HEK293 (cell line): Measurements from ENCODE around the gene RBPJ.

Source experiments
- CTCF ChIA-PET: fragments of 350-600 bp; formaldehyde crosslinking; extraction: SDS; loops from one replicate; lab custom pipeline; 2021; ENCODE audit warnings: antibody characterized with exemption; lab: Yijun Ruan, JAX
- POLR2A ChIA-PET: fragments of 300-600 bp; formaldehyde crosslinking; extraction: SDS; loops from one replicate; lab custom pipeline; 2020; ENCODE audit warnings: antibody characterized with exemption, inconsistent platforms; lab: Yijun Ruan, JAX
- H3K27ac ChIP-seq: fragments of 200-500 bp; sonication (Bioruptor generic); 2 replicates; pipeline ENCODE4 v1.5.1; 2014; ENCODE audit warnings: low read depth, low read length, control low read depth, inconsistent platforms; ENCODE audit errors: extremely low read depth
- H3K36me3 ChIP-seq, 2 experiments: fragments of 200-500 bp in 1 of 2; sonication (Bioruptor generic) in 1 of 2; 1 replicate in 1 of 2; 2 replicates in 1 of 2; pipeline ENCODE4 v1.5.1; 2014 to 2017; ENCODE audit warnings: inconsistent platforms in 2 of 2, low read length in 2 of 2; ENCODE audit not compliant: control insufficient read depth in 2 of 2, insufficient read depth in 1 of 2
- H3K4me1 ChIP-seq: fragments of 200-500 bp; sonication (Bioruptor generic); 2 replicates; pipeline ENCODE4 v1.5.1; 2014; ENCODE audit warnings: mild to moderate bottlenecking, low read length, inconsistent platforms; ENCODE audit not compliant: control insufficient read depth, insufficient read depth
- H3K4me3 ChIP-seq: 2 replicates; pipeline ENCODE4 v1.5.1; 2011; ENCODE audit warnings: low read depth, mild to moderate bottlenecking, control low read depth, low read length, moderate library complexity
- H3K9me3 ChIP-seq: fragments of 200-500 bp; sonication (Bioruptor generic); 2 replicates; pipeline ENCODE4 v1.5.1; 2014; ENCODE audit warnings: low read depth, low read length, inconsistent platforms; ENCODE audit not compliant: control insufficient read depth, insufficient read depth
- BCL11B ChIP-seq: fragments of 450-650 bp; formaldehyde crosslinking; IDR thresholded peaks from 2 replicates; pipeline ENCODE4 v1.5.1; 2016; ENCODE audit warnings: low read depth, missing biosample characterization, missing genetic modification characterization
- KLF9 ChIP-seq: fragments of 450-650 bp; formaldehyde crosslinking; IDR thresholded peaks from 2 replicates; pipeline ENCODE4 v1.5.1; 2016; ENCODE audit warnings: missing biosample characterization, missing genetic modification characterization, low read depth
- MZF1 ChIP-seq: fragments of 450-650 bp; formaldehyde crosslinking; IDR thresholded peaks from 2 replicates; pipeline ENCODE4 v1.5.1; 2017; ENCODE audit warnings: missing biosample characterization, missing genetic modification characterization, borderline replicate concordance
- WT1 ChIP-seq: fragments of 450-650 bp; formaldehyde crosslinking; IDR thresholded peaks from 2 replicates; pipeline ENCODE4 v1.5.1; 2016; ENCODE audit warnings: missing biosample characterization, missing genetic modification characterization
- ZBTB17 ChIP-seq: fragments of 450-650 bp; formaldehyde crosslinking; IDR thresholded peaks from 2 replicates; pipeline ENCODE4 v1.5.1; 2016; ENCODE audit warnings: missing biosample characterization, missing genetic modification characterization
- ZBTB8A ChIP-seq: fragments of 450-650 bp; formaldehyde crosslinking; IDR thresholded peaks from 2 replicates; pipeline ENCODE4 v1.5.1; 2016; ENCODE audit warnings: missing biosample characterization, missing genetic modification characterization
- ZEB2 ChIP-seq: fragments of 450-650 bp; formaldehyde crosslinking; IDR thresholded peaks from 2 replicates; pipeline ENCODE4 v1.5.1; 2016; ENCODE audit warnings: missing biosample characterization, missing genetic modification characterization
- ZNF2 ChIP-seq: fragments of 450-650 bp; formaldehyde crosslinking; IDR thresholded peaks from 2 replicates; pipeline ENCODE4 v1.5.1; 2016; ENCODE audit warnings: missing biosample characterization, missing genetic modification characterization
- ZNF239 ChIP-seq: fragments of 450-650 bp; formaldehyde crosslinking; IDR thresholded peaks from 2 replicates; pipeline ENCODE4 v1.5.1; 2016; ENCODE audit warnings: missing biosample characterization, missing genetic modification characterization
- ZNF311 ChIP-seq: fragments of 450-650 bp; formaldehyde crosslinking; IDR thresholded peaks from 2 replicates; pipeline ENCODE4 v1.5.1; 2017; ENCODE audit warnings: missing biosample characterization, missing genetic modification characterization, borderline replicate concordance
- ZNF404 ChIP-seq: fragments of 450-650 bp; formaldehyde crosslinking; IDR thresholded peaks from 2 replicates; pipeline ENCODE4 v1.5.1; 2017; ENCODE audit warnings: missing biosample characterization, missing genetic modification characterization
- ZNF433 ChIP-seq: fragments of 450-650 bp; formaldehyde crosslinking; IDR thresholded peaks from 2 replicates; pipeline ENCODE4 v1.5.1; 2016; ENCODE audit warnings: missing biosample characterization, missing genetic modification characterization, low read depth
- ZNF610 ChIP-seq: fragments of 450-650 bp; formaldehyde crosslinking; IDR thresholded peaks from 2 replicates; pipeline ENCODE4 v1.5.1; 2016; ENCODE audit warnings: missing biosample characterization, missing genetic modification characterization, borderline replicate concordance
- ZNF626 ChIP-seq: fragments of 450-650 bp; sonication (Bioruptor Pico); formaldehyde crosslinking; IDR thresholded peaks from 2 replicates; pipeline ENCODE4 v1.5.1; 2018; ENCODE audit warnings: missing biosample characterization, missing genetic modification characterization, inconsistent platforms
- ZNF654 ChIP-seq: fragments of 450-650 bp; formaldehyde crosslinking; IDR thresholded peaks from 2 replicates; pipeline ENCODE4 v1.5.1; 2016; ENCODE audit warnings: low read depth, missing biosample characterization, missing genetic modification characterization
- ZNF658 ChIP-seq: fragments of 450-650 bp; formaldehyde crosslinking; IDR thresholded peaks from 2 replicates; pipeline ENCODE4; 2016; ENCODE audit warnings: missing biosample characterization, missing genetic modification characterization
- ZNF747 ChIP-seq: fragments of 450-650 bp; formaldehyde crosslinking; IDR thresholded peaks from 2 replicates; pipeline ENCODE4 v1.5.1; 2016; ENCODE audit warnings: missing biosample characterization, missing genetic modification characterization
- TF ChIP-seq, protein P1 (sequence below): fragments of 450-650 bp; formaldehyde crosslinking; IDR thresholded peaks from 2 replicates; pipeline ENCODE4 v1.5.1; 2017; ENCODE audit warnings: missing biosample characterization, missing genetic modification characterization
- TF ChIP-seq, protein P2 (sequence below): fragments of 450-650 bp; formaldehyde crosslinking; IDR thresholded peaks from 2 replicates; pipeline ENCODE4 v1.5.1; 2016; ENCODE audit warnings: missing biosample characterization, missing genetic modification characterization
- TF ChIP-seq, protein P3 (sequence below): fragments of 450-650 bp; formaldehyde crosslinking; IDR thresholded peaks from 2 replicates; pipeline ENCODE4 v1.5.1; 2016; ENCODE audit warnings: missing biosample characterization, missing genetic modification characterization

Gene RBPJ

GRCh38 chr4:26473893-26474292, 153.1 kb downstream of the RBPJ start:
- Histone ChIP-seq H3K4me1 (no peaks in the 10 kb centered on the region), H3K36me3 (no peaks in the 10 kb centered on the region), H3K27ac (no peak overlapping the region), H3K4me3 (no peak overlapping the region), H3K9me3 (no peaks in the 10 kb centered on the region)
- POLR2A ChIA-PET = no interaction called here
- no peak for TF ChIP-seq ZNF239 (tag by site-specific recombination)
- TF ChIP-seq ZNF626 = no peak
- TF ChIP-seq ZBTB17 (tag by site-specific recombination) = no peak
- TF ChIP-seq, protein P1, sequence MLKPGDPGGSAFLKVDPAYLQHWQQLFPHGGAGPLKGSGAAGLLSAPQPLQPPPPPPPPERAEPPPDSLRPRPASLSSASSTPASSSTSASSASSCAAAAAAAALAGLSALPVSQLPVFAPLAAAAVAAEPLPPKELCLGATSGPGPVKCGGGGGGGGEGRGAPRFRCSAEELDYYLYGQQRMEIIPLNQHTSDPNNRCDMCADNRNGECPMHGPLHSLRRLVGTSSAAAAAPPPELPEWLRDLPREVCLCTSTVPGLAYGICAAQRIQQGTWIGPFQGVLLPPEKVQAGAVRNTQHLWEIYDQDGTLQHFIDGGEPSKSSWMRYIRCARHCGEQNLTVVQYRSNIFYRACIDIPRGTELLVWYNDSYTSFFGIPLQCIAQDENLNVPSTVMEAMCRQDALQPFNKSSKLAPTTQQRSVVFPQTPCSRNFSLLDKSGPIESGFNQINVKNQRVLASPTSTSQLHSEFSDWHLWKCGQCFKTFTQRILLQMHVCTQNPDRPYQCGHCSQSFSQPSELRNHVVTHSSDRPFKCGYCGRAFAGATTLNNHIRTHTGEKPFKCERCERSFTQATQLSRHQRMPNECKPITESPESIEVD (tag by site-specific recombination) = no peak
- TF ChIP-seq ZNF311 = no peak
- no peak for TF ChIP-seq MZF1
- no peak for TF ChIP-seq ZBTB8A (tag by site-specific recombination)
- TF ChIP-seq ZNF433 (tag by site-specific recombination) = no peak
- TF ChIP-seq ZEB2 = no peak
- TF ChIP-seq ZNF747 = no peak
- no peak for TF ChIP-seq BCL11B
- no peak for TF ChIP-seq KLF9 (tag by site-specific recombination)
- no peak for TF ChIP-seq ZNF2 (tag by site-specific recombination)
- TF ChIP-seq, protein P2, sequence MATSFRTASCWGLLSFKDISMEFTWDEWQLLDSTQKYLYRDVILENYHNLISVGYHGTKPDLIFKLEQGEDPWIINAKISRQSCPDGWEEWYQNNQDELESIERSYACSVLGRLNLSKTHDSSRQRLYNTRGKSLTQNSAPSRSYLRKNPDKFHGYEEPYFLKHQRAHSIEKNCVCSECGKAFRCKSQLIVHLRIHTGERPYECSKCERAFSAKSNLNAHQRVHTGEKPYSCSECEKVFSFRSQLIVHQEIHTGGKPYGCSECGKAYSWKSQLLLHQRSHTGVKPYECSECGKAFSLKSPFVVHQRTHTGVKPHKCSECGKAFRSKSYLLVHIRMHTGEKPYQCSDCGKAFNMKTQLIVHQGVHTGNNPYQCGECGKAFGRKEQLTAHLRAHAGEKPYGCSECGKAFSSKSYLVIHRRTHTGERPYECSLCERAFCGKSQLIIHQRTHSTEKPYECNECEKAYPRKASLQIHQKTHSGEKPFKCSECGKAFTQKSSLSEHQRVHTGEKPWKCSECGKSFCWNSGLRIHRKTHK (tag by site-specific recombination) = no peak
- no peak for TF ChIP-seq ZNF610 (tag by site-specific recombination)
- CTCF ChIA-PET = interaction anchor here (0.6 to 1.0 kb wide), 3 partner anchors 14 to 41 kb away, joined by 3 to 7 read pairs (median 4); no protein-coding TSS in a partner anchor

DNA sequence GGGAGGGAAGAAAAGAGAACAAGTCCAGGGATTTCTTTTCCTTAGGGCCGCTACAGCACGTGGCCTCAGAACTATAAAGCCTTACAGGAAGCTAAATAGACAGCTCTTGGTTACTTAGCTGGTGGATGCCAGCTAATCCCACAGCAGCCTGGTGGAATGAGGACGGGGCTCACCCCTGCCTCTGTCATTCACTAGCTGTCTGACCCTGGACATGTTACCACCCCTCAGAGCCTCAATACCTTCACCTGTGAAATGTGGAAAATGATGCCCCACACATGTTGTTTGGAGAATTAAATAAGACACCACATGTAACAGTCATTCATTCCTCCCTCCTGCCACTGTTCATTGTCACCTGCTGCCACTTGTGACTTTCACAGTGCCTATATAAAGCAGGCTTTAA, 153.7 kb downstream of the RBPJ start:
- no peak for TF ChIP-seq WT1 (tag by site-specific recombination)
- no peak for TF ChIP-seq ZNF654 (tag by site-specific recombination)
- TF ChIP-seq ZNF404 (tag by site-specific recombination) = no peak
- no peak for TF ChIP-seq ZNF658
- TF ChIP-seq, protein P3, sequence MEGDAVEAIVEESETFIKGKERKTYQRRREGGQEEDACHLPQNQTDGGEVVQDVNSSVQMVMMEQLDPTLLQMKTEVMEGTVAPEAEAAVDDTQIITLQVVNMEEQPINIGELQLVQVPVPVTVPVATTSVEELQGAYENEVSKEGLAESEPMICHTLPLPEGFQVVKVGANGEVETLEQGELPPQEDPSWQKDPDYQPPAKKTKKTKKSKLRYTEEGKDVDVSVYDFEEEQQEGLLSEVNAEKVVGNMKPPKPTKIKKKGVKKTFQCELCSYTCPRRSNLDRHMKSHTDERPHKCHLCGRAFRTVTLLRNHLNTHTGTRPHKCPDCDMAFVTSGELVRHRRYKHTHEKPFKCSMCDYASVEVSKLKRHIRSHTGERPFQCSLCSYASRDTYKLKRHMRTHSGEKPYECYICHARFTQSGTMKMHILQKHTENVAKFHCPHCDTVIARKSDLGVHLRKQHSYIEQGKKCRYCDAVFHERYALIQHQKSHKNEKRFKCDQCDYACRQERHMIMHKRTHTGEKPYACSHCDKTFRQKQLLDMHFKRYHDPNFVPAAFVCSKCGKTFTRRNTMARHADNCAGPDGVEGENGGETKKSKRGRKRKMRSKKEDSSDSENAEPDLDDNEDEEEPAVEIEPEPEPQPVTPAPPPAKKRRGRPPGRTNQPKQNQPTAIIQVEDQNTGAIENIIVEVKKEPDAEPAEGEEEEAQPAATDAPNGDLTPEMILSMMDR (tag by site-specific recombination) = no peak
- TF ChIP-seq, all 188 proteins: peak for 0
- no peak overlapping the region for H3K4me3 ChIP-seq
- ChIA-PET POLR2A (no interaction called here), CTCF (interaction anchor here (0.6 to 0.7 kb wide), 2 partner anchors 41 to 64 kb away, joined by 3 to 4 read pairs; no protein-coding TSS in a partner anchor)
- H3K36me3 ChIP-seq = no peaks in the 10 kb centered on the region
- H3K9me3 ChIP-seq = no peaks in the 10 kb centered on the region
- H3K27ac ChIP-seq = no peak overlapping the region
- no peaks in the 10 kb centered on the region for H3K4me1 ChIP-seq
